Thyroid gland (tissue), 4 donors: ENCODE data around the gene FAM114A2. TPM values are rescaled to one million over a fixed set of nuclear protein-coding genes. Genes with fewer than 3 reads are reported as not detected.

Source experiments
- DNase-seq, 2 donors: peaks; one replicate each; pipeline ENCODE4 v3.0.0-alpha.2; 2019
- H3K27ac ChIP-seq, 3 donors: fragments of 200-600 bp; sonication (generic); 1 replicate in 2 of 3; 2 replicates in 1 of 3; pipeline ENCODE4 v1.5.1; 2016 to 2019; ENCODE audit warnings: mild to moderate bottlenecking in 1 of 3, moderate library complexity in 1 of 3
- H3K27me3 ChIP-seq: fragments of 200-600 bp; sonication (generic); one replicate; pipeline ENCODE4 v1.5.1; 2019
- H3K36me3 ChIP-seq, 2 donors: fragments of 200-600 bp; sonication (generic); one replicate each; pipeline ENCODE4 v1.5.1; 2016 to 2019
- H3K4me1 ChIP-seq, 2 donors: fragments of 200-600 bp; sonication (generic); one replicate each; pipeline ENCODE4 v1.5.1; 2017 to 2019
- H3K4me3 ChIP-seq, 3 donors: fragments of 200-600 bp; sonication (generic); replicated peaks in 1 of 3; 1 replicate in 2 of 3; 2 replicates in 1 of 3; pipeline ENCODE4 v1.5.1; 2016; ENCODE audit warnings: mild to moderate bottlenecking in 1 of 3
- H3K9me3 ChIP-seq: fragments of 200-600 bp; sonication (generic); one replicate; pipeline ENCODE4 v1.5.1; 2017
- POLR2A ChIP-seq, 2 donors: fragments of 450-650 bp; IDR thresholded peaks; one replicate each; pipeline ENCODE4 v1.6.1; 2017; ENCODE audit warnings: antibody characterized with exemption in 2 of 2, mild to moderate bottlenecking in 2 of 2, moderate library complexity in 1 of 2
- WGBS, 2 donors: methylation state at CpG; one replicate each; pipeline ENCODE4 v1.1.5; 2017; 5-methylcytosine and 5-hydroxymethylcytosine counted together
- intact Hi-C: fragments of 100-400 bp; cut with DNase I; formaldehyde crosslinking; loops from one replicate; pipeline ENCODE4 v1.15.1; 2023
- total RNA-seq, 4 donors: library from RNA; depleted of rRNA; stranded (reverse); fragments of >200 nt; gene quantifications; one replicate each; pipeline ENCODE4 v1.2.3, GENCODE V29; 2016
- TF ChIP-seq, protein P1 (sequence below), 6 experiments: fragments of 200-600 bp in 3 of 6; fragments of 450-650 bp in 3 of 6; sonication (generic) in 3 of 6; IDR thresholded peaks; one replicate each; pipeline ENCODE4 v1.5.1; 2016 to 2019; ENCODE audit warnings: antibody characterized with exemption in 6 of 6, mild to moderate bottlenecking in 2 of 6, inconsistent platforms in 1 of 6, moderate library complexity in 1 of 6

Gene FAM114A2
- total RNA-seq, 4 donors from 2014 or later = 21.1 to 28.9 (median 23.3) TPM

DNA sequence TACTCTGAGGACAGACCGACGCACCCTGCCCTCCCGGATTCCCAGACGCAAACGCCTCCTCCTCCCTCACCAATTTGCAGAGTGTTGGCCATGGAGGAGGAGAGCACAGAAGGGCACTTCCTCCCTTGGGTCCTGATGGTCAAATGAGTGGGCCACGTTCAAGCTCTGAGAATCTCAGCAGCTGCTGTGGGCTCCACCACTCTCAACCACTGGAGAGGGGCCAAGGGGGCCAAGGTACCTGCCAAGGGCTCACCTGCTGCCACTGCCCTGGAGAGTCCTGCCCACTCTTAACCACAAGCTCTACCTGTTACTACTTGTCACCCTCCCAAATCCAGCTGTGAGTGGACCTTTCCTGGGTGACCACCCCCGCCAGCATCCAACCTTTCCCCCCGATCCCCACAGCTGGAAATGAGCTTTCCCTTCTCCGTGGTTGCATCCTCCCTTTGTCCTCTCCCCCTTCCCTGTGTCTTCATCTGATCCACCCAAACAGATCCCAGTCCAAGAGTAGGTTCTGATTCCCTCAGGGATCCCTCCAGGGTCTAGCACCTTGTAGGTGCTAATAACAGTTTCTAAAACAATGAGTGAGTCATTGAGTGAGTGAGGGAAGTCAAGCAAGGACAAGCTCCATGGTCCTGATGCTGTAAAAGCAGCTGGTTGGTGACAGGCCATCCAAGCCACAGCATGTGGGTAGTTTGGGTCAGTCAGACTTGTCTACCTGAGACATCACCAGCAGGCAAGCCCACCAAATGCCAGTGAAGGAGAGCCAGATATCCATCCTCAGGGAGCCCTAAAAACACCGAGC lies 69.7 kb downstream of the FAM114A2 start:
- Histone ChIP-seq H3K36me3 (no peaks in the 10 kb centered on the region), H3K27me3 (no peaks in the 10 kb centered on the region), H3K27ac (no peak overlapping the region), H3K4me1 (peaks cover 6 to 10% of the 10 kb centered on the region in 2 donors), H3K4me3 (no peak overlapping the region), H3K9me3 (no peaks in the 10 kb centered on the region)
- intact Hi-C loops = loop anchor here (5.0 kb wide), 1 partner anchor 1437 kb away; no protein-coding TSS in a partner anchor
- WGBS, 2 donors = 47 to 51% methylated on average over 10 of the region's 10 CpGs
- DNase-seq = peak; percentile 23 to 25
- TF ChIP-seq, protein P1, sequence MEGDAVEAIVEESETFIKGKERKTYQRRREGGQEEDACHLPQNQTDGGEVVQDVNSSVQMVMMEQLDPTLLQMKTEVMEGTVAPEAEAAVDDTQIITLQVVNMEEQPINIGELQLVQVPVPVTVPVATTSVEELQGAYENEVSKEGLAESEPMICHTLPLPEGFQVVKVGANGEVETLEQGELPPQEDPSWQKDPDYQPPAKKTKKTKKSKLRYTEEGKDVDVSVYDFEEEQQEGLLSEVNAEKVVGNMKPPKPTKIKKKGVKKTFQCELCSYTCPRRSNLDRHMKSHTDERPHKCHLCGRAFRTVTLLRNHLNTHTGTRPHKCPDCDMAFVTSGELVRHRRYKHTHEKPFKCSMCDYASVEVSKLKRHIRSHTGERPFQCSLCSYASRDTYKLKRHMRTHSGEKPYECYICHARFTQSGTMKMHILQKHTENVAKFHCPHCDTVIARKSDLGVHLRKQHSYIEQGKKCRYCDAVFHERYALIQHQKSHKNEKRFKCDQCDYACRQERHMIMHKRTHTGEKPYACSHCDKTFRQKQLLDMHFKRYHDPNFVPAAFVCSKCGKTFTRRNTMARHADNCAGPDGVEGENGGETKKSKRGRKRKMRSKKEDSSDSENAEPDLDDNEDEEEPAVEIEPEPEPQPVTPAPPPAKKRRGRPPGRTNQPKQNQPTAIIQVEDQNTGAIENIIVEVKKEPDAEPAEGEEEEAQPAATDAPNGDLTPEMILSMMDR (IDR thresholded peaks at IDR 0.05) = no peak
- no peak for TF ChIP-seq POLR2A (IDR thresholded peaks at IDR 0.05)

DNA sequence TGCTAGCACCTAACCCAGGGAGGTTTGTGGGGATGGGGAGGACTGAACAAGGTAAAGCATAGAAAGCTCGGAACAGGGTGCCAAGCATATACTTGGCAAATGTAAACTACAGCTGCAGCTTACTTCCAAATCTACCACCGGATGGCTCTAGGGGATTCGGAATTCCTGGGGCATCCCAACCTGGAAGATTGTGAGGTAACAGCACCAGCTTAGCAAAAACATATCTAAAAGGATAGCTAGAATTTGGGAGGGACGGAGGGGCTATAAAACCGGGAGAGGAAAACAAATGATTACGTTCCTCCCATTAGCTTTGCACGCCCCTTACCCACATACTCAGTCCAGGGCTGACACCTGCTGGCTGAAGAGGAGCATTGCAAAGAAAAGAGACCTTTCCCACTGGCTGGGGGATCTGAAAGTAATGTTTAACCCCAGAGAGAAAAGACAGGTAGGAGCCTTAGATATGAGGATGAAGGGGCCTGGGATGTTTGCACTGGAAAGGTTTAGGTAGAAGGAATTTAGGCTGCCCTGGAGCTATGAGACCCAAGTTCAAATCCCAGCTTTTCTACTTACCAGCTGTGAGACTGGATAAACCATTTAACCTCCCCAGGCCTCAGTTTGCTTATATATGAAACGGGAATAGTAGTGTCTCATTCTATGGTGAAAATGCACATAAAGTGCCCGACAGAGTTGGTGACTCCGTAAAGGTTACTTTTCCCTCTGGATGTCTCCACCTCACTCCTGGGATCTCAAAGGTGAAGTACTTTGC lies 73.6 kb downstream of the FAM114A2 start:
- no peaks in the 10 kb centered on the region for H3K36me3 ChIP-seq
- H3K4me1 ChIP-seq = peaks cover 6 to 10% of the 10 kb centered on the region in 2 donors
- H3K27me3 ChIP-seq = no peaks in the 10 kb centered on the region
- TF ChIP-seq, protein P1 (IDR thresholded peaks at IDR 0.05) = peak in 5 of 6 experiments; percentile 67 to 92 (median 80)
- no peak for TF ChIP-seq POLR2A (IDR thresholded peaks at IDR 0.05)
- intact Hi-C loops = loop anchor here (5.0 kb wide), 1 partner anchor 1433 kb away; no protein-coding TSS in a partner anchor
- 22 to 25% methylated on average over 10 of the region's 10 CpGs for WGBS, 2 donors
- no peaks in the 10 kb centered on the region for H3K9me3 ChIP-seq
- DNase-seq = peak; percentile 29 to 55
- H3K4me3 ChIP-seq = no peak overlapping the region
- no peak overlapping the region for H3K27ac ChIP-seq

DNA sequence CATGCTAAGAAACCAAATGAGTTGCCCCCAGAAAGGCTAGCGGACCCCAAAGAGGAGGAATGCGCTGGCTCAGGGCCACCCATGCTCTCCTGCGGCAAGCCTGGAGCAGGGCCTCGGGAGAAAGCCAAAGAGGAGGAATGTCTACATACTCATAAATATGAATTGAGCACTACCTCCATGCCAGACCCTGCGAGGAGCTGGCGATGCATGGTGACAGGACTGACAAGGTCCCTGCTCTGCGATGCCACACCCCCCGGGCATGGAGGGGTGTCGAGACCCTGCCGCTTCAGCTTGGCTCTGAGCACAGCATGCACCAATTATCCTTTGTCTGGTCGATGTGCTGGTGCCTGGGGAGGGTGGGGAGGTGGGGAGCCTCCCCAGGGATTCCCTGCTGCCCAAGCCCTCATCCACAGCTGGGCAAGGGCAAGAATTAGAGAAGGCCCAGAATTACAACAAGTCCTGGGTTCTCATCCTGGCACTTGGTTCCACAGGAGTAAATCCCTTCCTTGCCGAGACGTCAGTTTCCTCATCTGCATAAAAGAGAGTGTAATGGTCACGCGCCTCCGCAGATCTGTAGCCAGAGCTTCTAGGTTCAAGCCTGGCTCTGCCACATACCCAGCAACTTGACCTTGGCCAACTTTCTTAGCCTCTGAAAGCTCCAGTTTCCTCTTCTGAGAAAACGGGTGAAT lies 74.4 kb downstream of the FAM114A2 start:
- 69 to 72% methylated on average over 8 to 17 of the region's 17 CpGs for WGBS, 2 donors
- Histone ChIP-seq H3K4me3 (no peak overlapping the region), H3K36me3 (no peaks in the 10 kb centered on the region), H3K9me3 (no peaks in the 10 kb centered on the region), H3K27me3 (no peaks in the 10 kb centered on the region), H3K4me1 (peaks cover 6 to 10% of the 10 kb centered on the region in 2 donors), H3K27ac (no peak overlapping the region)
- TF ChIP-seq, protein P1 (IDR thresholded peaks at IDR 0.05) = no peak
- no peak for TF ChIP-seq POLR2A (IDR thresholded peaks at IDR 0.05)
- DNase-seq = no peak
- intact Hi-C loops = no loop called here

DNA sequence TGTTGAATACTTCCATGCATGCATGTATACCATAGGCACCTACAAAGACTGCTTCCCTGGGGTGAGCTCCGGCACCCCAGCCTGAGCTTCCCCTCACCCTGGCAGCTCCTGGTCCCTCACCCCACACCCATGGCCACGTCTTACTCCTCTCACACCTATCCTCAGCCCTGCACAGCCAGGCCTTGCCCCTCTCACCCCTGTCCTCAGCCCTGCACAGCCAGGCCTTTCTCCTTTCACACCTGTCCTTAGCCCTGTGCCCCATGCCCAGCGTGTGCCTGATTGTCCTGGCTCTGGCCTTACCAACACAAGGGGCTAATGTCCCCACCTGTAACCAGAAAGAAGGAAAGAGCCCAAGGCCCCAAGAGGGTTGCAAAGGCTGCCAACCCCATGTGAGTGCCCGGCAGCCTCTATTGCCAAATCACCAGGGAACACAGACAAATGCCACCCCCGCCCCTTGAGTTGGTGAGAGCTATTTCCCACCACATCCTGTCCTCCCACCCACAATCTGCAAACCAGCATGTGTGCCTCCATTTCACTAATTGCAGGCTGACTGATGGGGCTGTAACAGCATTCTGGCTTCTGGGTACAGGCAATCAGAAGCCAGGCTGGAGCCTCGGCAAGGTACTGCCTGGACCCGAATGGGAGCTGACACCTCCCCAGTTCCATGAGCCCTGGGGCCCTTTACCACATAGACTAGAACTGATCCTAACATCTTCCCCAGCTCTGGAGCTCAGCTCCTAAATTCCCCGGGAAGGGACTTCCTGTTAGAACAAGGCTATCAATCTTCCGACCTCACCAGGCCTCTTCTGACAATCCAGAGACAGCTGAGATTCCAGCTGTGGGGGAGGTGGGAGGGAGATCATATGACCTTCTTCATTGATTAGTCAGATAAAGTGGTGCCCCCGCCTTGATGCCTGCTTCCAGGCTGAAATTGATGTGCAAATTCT lies 78.2 kb downstream of the FAM114A2 start:
- Histone ChIP-seq H3K27ac (no peak overlapping the region), H3K36me3 (no peaks in the 10 kb centered on the region), H3K4me1 (no peaks in the 10 kb centered on the region), H3K9me3 (no peaks in the 10 kb centered on the region), H3K4me3 (no peak overlapping the region), H3K27me3 (no peaks in the 10 kb centered on the region)
- intact Hi-C loops = no loop called here
- no peak for DNase-seq
- TF ChIP-seq, protein P1 (IDR thresholded peaks at IDR 0.05) = no peak
- no peak for TF ChIP-seq POLR2A (IDR thresholded peaks at IDR 0.05)
- 90 to 92% methylated on average over 7 to 10 of the region's 10 CpGs for WGBS, 2 donors
